Urinary bladder (tissue), 4 donors: ENCODE results near the gene RAPGEF3. TPM values are rescaled to one million over a fixed set of nuclear protein-coding genes. Genes with fewer than 3 reads are reported as not detected.

ENCODE experiments used
- DNase-seq: peaks from one replicate; pipeline ENCODE4 v3.0.0-alpha.2; 2015; ENCODE audit errors: extremely low spot score
- H3K27ac ChIP-seq: one replicate; pipeline ENCODE4 v1.5.1; 2013; ENCODE audit warnings: low read depth, mild to moderate bottlenecking, moderate library complexity
- H3K36me3 ChIP-seq: one replicate; pipeline ENCODE4 v1.6.1; 2013; ENCODE audit warnings: mild to moderate bottlenecking, moderate library complexity; ENCODE audit not compliant: insufficient read depth
- H3K4me1 ChIP-seq: one replicate; pipeline ENCODE4 v1.6.1; 2013; ENCODE audit warnings: mild to moderate bottlenecking, moderate library complexity; ENCODE audit not compliant: insufficient read depth
- H3K4me3 ChIP-seq: one replicate; pipeline ENCODE4 v1.5.1; 2013; ENCODE audit warnings: low read depth, low read length
- WGBS: extraction: QIAGEN DNeasy Blood & Tissue Kit; methylation state at CpG from one replicate; pipeline ENCODE4 v1.1.7; 2013; 5-methylcytosine and 5-hydroxymethylcytosine counted together
- polyA plus RNA-seq: library from polyadenylated mRNA; stranded (reverse); fragments of 200-250 nt; gene quantifications from one replicate; pipeline ENCODE4 v1.2.3, GENCODE V29; 2013
- total RNA-seq: library from RNA; depleted of rRNA; stranded (reverse); fragments of >200 nt; gene quantifications from one replicate; pipeline ENCODE4 v1.2.3, GENCODE V29; 2014
- donor health status: healthy with polysubstance abuse.
- donor health status: healthy.

The RAPGEF3 gene
- total and polyA plus RNA-seq, 2 donors = 17.2 to 38.7 TPM

GRCh38 chr12:47689215-47689614, 69.5 kb downstream of the RAPGEF3 start:
- Histone ChIP-seq H3K27ac (no peak overlapping the region), H3K4me3 (no peak overlapping the region), H3K4me1 (no peaks in the 10 kb centered on the region), H3K36me3 (no peaks in the 10 kb centered on the region)
- DNase-seq = no peak
- 96% methylated on average over 2 of the region's 2 CpGs for WGBS

- H3K4me3 ChIP-seq = no peak overlapping the region
- no peaks in the 10 kb centered on the region for H3K4me1 ChIP-seq
- H3K27ac ChIP-seq = no peak overlapping the region
- no peak for DNase-seq
- WGBS = 93% methylated on average over 3 of the region's 3 CpGs
- no peaks in the 10 kb centered on the region for H3K36me3 ChIP-seq
Measured at GRCh38 chr12:47687636-47688035, 71.0 kb downstream of the RAPGEF3 start.

- WGBS = 78% methylated on average over 4 of the region's 4 CpGs
- no peak for DNase-seq
Measured at GRCh38 chr12:47686645-47687240, 71.9 kb downstream of the RAPGEF3 start.

More at GRCh38 chr12:47686645-47687240, 71.9 kb downstream of the RAPGEF3 start:
- Histone ChIP-seq H3K4me3 (no peak overlapping the region), H3K36me3 (no peaks in the 10 kb centered on the region), H3K27ac (no peak overlapping the region), H3K4me1 (no peaks in the 10 kb centered on the region)

Other genes starting within 250 kb of the RAPGEF3 start
- 29.4 TPM for gene RPAP3, start 52.9 kb downstream of the RAPGEF3 start, total RNA-seq
- gene RPAP3, start 52.9 kb downstream of the RAPGEF3 start, polyA plus RNA-seq = 15.5 TPM
- gene ENDOU, start 33.4 kb downstream of the RAPGEF3 start, total RNA-seq = not detected
- gene ENDOU, start 33.4 kb downstream of the RAPGEF3 start, polyA plus RNA-seq = 1.4 TPM
- 8.6 TPM for gene SLC48A1, start 14.4 kb upstream of the RAPGEF3 start, total RNA-seq
- 31.1 TPM for gene SLC48A1, start 14.4 kb upstream of the RAPGEF3 start, polyA plus RNA-seq
- 26.8 TPM for gene HDAC7, start 61.0 kb upstream of the RAPGEF3 start, total RNA-seq
- 92.4 TPM for gene HDAC7, start 61.0 kb upstream of the RAPGEF3 start, polyA plus RNA-seq
- gene VDR, start 146.1 kb upstream of the RAPGEF3 start, total RNA-seq = 0.79 TPM
- 3.7 TPM for gene VDR, start 146.1 kb upstream of the RAPGEF3 start, polyA plus RNA-seq
- 89.8 TPM for gene TMEM106C, start 204.7 kb upstream of the RAPGEF3 start, total RNA-seq
- gene TMEM106C, start 204.7 kb upstream of the RAPGEF3 start, polyA plus RNA-seq = 35.7 TPM
- 2.3 TPM for gene COL2A1, start 245.6 kb upstream of the RAPGEF3 start, total RNA-seq
- gene COL2A1, start 245.6 kb upstream of the RAPGEF3 start, polyA plus RNA-seq = not detected